ENCODE measurements around the gene ANKMY2.
"Not testable (repeated sequence)": the region's sequence is repeated elsewhere in the genome, so short reads cannot be mapped to it uniquely, and the experiment has no call there.

- not testable (repeated sequence) for TF ChIP-seq CTCF, MYC (IDR thresholded peaks at IDR 0.05; ENCODE audit: low read depth, low read length)
Measured at GRCh38 chr7:16659854-16660497, 14.4 kb upstream of the ANKMY2 start.

Data from NB4 (cell line).